Measurements from ENCODE around the gene CAMK1D.
"Not testable (repeated sequence)": the region's sequence is repeated elsewhere in the genome, so short reads cannot be mapped to it uniquely, and the experiment has no call there.

The CAMK1D gene

GRCh38 chr10:12431151-12432101, 82.1 kb downstream of the CAMK1D start:
- no peak for DNase-seq

DNA sequence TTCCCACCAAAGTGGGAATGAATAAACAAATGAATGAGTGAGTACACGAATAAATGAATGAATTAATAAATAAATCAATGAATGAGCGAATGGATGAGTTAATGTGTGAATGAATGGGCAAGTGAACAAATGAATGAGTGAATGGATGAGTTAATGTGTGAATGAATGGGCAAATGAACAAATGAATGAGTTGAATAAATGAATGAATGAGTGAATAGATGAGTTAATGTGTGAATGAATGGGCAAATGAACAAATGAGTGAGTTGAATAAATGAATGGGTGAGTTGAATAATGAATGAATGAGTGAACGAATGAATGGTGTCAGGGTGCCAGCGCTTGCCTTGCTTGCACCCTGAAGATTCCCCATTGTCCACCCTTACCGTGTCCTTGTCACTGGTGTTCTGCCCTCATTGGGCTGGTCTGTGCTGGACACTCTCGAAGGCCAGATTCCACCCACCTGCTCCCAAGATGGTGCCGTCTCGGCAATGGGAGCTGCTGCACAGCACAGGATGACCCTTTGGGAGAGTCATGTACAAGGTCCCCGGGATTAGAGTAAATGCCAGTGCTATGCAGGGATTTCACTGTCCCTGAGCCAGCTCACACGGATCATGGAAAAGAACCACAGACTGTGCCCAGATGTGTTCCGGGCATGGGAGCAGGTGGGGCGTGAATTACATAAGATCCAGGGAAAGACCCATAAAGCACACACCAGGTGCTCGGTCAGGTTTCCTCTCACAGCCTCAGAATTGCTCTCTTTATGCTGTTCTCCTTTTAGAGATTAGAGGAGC, 83.2 kb downstream of the CAMK1D start:
- DNase-seq: no peak

DNA sequence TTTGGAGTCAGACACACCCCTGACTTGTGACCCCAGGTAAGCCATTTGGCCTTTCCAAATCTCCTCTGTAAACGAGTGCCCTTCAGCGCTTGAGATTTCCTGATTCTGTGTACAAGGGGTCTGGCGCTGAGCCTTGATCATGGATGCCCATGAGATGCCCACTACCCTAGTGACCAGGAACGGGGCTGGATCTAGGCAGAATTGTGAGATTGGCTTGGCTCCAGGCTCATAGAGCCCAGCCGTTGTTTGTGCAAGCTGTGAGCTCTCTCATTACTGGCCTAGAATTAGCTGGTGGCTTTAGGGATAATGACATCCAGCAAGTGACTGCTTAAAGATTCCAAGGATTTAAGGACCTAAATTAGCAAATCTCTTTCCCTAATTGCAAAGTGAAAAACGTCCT, 84.9 kb downstream of the CAMK1D start:
- no peak for DNase-seq

GRCh38 chr10:12434677-12435076, 85.3 kb downstream of the CAMK1D start:
- not testable (repeated sequence) for DNase-seq

DNA sequence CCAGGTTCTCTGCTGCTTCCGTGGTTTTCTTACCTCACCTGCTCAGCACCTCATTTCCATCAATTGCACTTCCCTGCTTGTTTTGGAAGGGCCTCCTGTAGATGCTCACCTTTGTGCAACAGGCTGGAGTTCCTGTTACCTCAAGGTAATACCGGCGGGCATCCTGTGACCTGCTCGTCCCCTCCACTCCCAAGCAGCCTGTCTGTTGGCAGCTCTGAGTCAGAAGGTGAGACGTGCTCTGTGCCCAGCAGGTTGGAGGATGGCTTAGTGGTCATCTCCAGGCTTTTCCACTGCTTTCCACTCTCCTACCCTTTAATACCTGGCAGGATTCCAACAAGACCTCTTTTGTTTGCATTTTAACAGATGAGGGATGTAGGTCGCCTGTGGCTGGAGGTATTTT, 86.0 kb downstream of the CAMK1D start:
- no peak for DNase-seq

GRCh38 chr10:12438919-12439692, 89.8 kb downstream of the CAMK1D start:
- DNase-seq: no peak

DNA sequence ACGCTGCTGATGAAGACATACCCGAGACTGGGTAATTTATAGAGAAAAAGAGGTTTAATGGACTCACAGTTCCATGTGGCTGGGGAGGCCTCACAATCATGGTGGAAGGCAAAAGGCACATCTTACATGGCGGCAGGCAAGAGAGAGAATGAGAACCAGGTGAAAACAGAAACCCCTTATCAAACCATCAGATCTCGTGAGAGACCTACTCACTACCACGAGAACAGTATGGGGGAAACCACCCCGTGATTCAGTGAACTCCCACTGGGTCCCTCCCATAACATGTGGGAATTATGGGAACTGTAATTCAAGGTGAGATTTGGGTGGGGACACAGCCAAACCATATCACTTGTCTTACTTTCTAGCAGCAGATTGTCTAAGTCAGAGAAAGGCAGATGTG, 90.4 kb downstream of the CAMK1D start:
- not testable (repeated sequence) for DNase-seq

- no peak for DNase-seq
Measured at GRCh38 chr10:12443026-12443425, 93.7 kb downstream of the CAMK1D start.

GRCh38 chr10:12444981-12445700, 95.8 kb downstream of the CAMK1D start:
- no peak for DNase-seq

DNA sequence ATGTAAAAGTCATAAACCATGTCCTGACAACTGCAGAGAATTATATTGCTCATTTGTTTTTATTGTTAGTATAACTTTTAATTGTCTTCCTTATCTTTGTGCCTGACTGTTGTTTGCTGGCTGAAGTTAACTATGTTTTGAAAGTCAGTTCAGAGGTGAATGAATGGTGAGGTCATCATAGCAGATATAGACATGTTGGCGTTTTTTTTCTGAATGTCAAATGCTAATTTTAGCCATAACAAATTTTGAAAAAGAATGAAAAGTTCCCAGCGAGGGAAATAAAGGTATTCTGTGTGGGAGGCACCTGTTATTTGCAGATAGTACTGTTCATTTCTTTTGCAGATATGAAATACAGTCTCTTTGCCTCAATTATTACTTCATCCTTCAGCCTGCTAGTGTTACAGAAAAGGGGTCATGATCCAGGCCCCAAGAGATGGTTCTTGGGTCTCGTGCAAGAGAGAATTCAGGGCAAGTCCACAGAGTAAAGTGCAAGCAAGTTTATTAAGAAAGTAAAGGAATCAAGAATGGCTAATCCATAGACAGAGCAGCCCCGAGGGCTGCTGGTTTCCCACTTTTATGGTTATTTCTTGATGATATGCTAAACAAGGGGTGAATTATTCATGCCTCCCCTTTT, 96.5 kb downstream of the CAMK1D start:
- no peak for DNase-seq

- no peak for DNase-seq
Measured at GRCh38 chr10:12448340-12448728, 99.0 kb downstream of the CAMK1D start.

DNA sequence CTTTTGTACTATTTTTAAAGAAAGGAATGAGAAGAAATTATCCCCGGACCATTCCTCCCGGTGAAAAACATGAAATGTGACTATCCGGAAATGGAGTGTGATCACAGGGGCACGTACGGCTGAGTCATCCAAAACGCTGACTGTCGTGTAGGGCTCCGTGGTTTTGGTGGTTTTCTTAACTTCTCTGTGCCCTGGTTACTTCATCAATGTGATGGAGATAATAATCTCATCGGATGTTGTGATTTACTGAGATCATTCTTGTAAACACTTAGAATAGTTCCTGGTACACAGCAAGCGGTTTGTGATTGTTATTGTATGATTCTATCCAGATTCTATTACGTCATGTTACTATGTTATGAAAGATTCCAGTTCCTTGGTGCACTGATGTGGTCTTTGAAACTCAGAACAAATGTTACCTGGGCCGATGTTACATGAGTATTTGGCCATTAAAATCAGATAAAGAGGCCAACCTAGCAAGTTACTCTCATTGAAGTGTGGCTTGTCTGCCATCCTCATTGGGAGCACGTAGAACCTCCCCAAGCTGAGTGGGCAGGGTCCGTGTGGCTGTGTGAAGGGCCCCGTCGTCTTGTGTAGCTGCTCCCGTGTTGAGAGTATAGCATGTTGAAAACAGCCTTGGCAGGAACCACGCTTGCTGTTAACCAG, 99.5 kb downstream of the CAMK1D start:
- peak; percentile 94 for DNase-seq

DNA sequence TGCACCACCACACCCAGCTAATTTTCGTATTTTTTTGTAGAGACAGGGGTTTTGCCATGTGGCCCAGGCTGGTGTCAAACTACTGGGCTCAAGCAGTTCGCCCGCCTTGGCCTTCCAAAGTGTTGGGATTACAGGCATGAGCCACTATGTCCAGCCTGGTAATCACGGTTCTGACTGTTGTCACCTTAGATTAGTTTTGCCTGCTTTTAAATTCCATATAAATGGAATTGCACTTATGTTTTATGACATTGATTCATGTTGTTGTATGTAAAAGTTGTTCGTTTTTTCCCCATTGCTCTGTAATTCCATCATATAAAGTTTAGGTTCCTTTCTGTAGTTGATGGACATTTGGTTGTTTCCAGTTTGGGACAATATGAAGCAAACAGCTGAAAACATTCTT, 106.0 kb downstream of the CAMK1D start:
- no peak for DNase-seq

- DNase-seq: peak; percentile 66
Measured at GRCh38 chr10:12455766-12456165, 106.4 kb downstream of the CAMK1D start.

DNA sequence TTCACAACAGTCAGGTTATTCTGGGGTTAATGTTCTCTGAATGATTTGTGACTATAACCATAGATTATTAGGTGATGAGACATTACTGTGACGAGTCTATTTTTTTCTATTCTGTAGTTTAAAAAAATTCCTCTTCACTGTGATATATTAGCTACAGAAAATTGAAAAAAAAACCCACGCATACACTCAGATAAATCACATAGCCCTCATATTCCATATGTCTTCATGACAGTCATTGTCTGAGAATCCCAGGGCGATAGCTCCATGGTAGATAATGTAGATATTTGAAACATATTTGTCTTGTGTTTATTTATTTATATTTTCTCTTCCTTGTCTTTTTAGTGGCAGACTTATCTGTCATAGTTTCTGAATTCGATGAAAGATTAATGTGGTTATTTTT, 110.0 kb downstream of the CAMK1D start:
- DNase-seq: no peak

GRCh38 chr10:12459762-12460161, 110.4 kb downstream of the CAMK1D start:
- DNase-seq: no peak

DNA sequence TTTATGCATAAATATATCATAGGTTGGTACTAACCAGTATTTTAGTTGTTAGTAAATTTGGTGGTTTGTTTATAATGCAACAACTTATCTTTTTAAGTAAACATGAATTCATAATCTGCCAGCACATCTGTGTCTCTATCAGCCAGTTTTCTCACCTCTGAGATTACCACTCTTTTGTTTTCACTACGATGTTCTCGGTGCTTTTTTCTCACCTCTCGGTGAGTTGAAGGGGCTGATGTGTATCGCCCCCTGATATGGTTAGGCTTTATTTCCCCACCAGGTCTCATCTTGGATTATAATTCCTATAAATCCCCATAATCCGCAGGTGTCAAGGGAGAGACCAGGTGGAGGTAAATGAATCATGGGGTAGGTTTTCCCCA, 114.1 kb downstream of the CAMK1D start:
- no peak for DNase-seq

GRCh38 chr10:12465385-12466136, 116.2 kb downstream of the CAMK1D start:
- no peak for DNase-seq

GRCh38 chr10:12466704-12467305, 117.5 kb downstream of the CAMK1D start:
- no peak for DNase-seq

GRCh38 chr10:12469345-12469744, 120.0 kb downstream of the CAMK1D start:
- no peak for DNase-seq
